Left renal cortex interstitium (tissue), 4 donors: ENCODE data around the gene RYR2. TPM values are rescaled to one million over a fixed set of nuclear protein-coding genes. Genes with fewer than 3 reads are reported as not detected.
A peak's percentile ranks its signal among the peaks of the same experiment; 100 is the strongest.
"Not testable (repeated sequence)": the region's sequence is repeated elsewhere in the genome, so short reads cannot be mapped to it uniquely, and the experiment has no call there.

ENCODE experiments used
- DNase-seq, 4 donors: peaks; one replicate each; pipeline ENCODE4 v3.0.0-alpha.2; 2013; ENCODE audit warnings: low read depth in 4 of 4, low spot score in 2 of 4, missing footprints in 1 of 4
- polyA plus RNA-seq, 4 donors: library from polyadenylated mRNA; unstranded; fragments of 120-200 nt; gene quantifications; one replicate each; pipeline ENCODE4 v1.2.1, GENCODE V29; 2013; ENCODE audit not compliant: insufficient read length in 4 of 4

The RYR2 gene
- polyA plus RNA-seq, 4 donors, result 1.1 to 1.4 (median 1.2) TPM

- DNase-seq, result no peak
Measured at GRCh38 chr1:237309595-237310118, 267.7 kb downstream of the RYR2 start.

GRCh38 chr1:237316352-237316751 is 274.4 kb downstream of the RYR2 start:
- DNase-seq, result no peak

- no peak for DNase-seq
Measured at GRCh38 chr1:237318748-237319147, 276.8 kb downstream of the RYR2 start.

GRCh38 chr1:237320890-237321289 is 278.9 kb downstream of the RYR2 start:
- no peak for DNase-seq

- no peak for DNase-seq
Measured at GRCh38 chr1:237324226-237324625, 282.2 kb downstream of the RYR2 start.

GRCh38 chr1:237327061-237327460 is 285.1 kb downstream of the RYR2 start:
- no peak for DNase-seq

GRCh38 chr1:237340892-237341291 is 298.9 kb downstream of the RYR2 start:
- no peak for DNase-seq

GRCh38 chr1:237341391-237341790 is 299.4 kb downstream of the RYR2 start:
- no peak for DNase-seq

GRCh38 chr1:237342730-237343129 is 300.7 kb downstream of the RYR2 start:
- DNase-seq, result no peak

- no peak for DNase-seq
Measured at GRCh38 chr1:237352747-237353146, 310.8 kb downstream of the RYR2 start.

GRCh38 chr1:237353918-237354317 is 311.9 kb downstream of the RYR2 start:
- no peak for DNase-seq

GRCh38 chr1:237355022-237355421 is 313.0 kb downstream of the RYR2 start:
- DNase-seq, result no peak

- DNase-seq, result no peak
Measured at GRCh38 chr1:237358555-237358954, 316.6 kb downstream of the RYR2 start.

GRCh38 chr1:237367758-237368157 is 325.8 kb downstream of the RYR2 start:
- DNase-seq, result no peak

GRCh38 chr1:237371477-237371876 is 329.5 kb downstream of the RYR2 start:
- DNase-seq, result not testable (repeated sequence)

- DNase-seq, result peak in 1 of 4 donors; percentile 2
Measured at GRCh38 chr1:237383791-237384190, 341.8 kb downstream of the RYR2 start.

- DNase-seq, result no peak
Measured at GRCh38 chr1:237384213-237384612, 342.2 kb downstream of the RYR2 start.

GRCh38 chr1:237386362-237387143 is 344.6 kb downstream of the RYR2 start:
- no peak for DNase-seq

GRCh38 chr1:237387144-237387505 is 345.1 kb downstream of the RYR2 start:
- DNase-seq, result no peak

- DNase-seq, result no peak
Measured at GRCh38 chr1:237390823-237391222, 348.8 kb downstream of the RYR2 start.

- DNase-seq, result no peak
Measured at GRCh38 chr1:237393632-237394031, 351.6 kb downstream of the RYR2 start.

GRCh38 chr1:237394281-237394680 is 352.3 kb downstream of the RYR2 start:
- DNase-seq, result no peak

- no peak for DNase-seq
Measured at GRCh38 chr1:237396426-237396825, 354.4 kb downstream of the RYR2 start.
